HepG2 (cell line): ENCODE results near the gene XPNPEP1. TPM values are rescaled to one million over a fixed set of nuclear protein-coding genes. Genes with fewer than 3 reads are reported as not detected.

Experiments
- ATAC-seq: fragments of 200-7000 bp; cut with Tn5 transposase; 3 replicates; pipeline ENCODE4 v1.9.1; 2020; ENCODE audit warnings: mild to moderate bottlenecking, moderate library complexity
- BruUV-seq: library from RNA; stranded (reverse); fragments of 400-500 nt; replicated peaks from 2 replicates; lab custom pipeline; 2021; lab: Mats Ljungman, UMichigan
- CTCF ChIA-PET: fragments of 300-600 bp; formaldehyde crosslinking; extraction: SDS; loops from one replicate; lab custom pipeline; 2021; ENCODE audit warnings: low total read pairs, inconsistent platforms, low intra/inter-chr PET ratio; lab: Yijun Ruan, JAX
- POLR2A ChIA-PET: fragments of 350-600 bp; sonication (Branson Sonifier 250); formaldehyde crosslinking; loops from one replicate; lab custom pipeline; 2020; ENCODE audit warnings: antibody characterized with exemption, inconsistent platforms; lab: Yijun Ruan, JAX
- DNase-seq: peaks from one replicate; pipeline ENCODE4 v3.0.0-alpha.2; 2015; ENCODE audit warnings: low spot score
- FAIRE-seq: peaks from 3 replicates; lab custom pipeline; 2011; peaks lifted over from hg19 to GRCh38; lab: Jason Lieb, UNC
- H2AFZ ChIP-seq: one replicate; pipeline ENCODE4 v1.6.1; 2011; ENCODE audit warnings: low read length, inconsistent platforms
- H3K27ac ChIP-seq: fragments of 300-600 bp; 3 replicates; pipeline ENCODE4 v1.8.0; 2011; ENCODE audit warnings: mixed run types, mild to moderate bottlenecking, mixed read lengths, low read length, inconsistent platforms; ENCODE audit not compliant: insufficient read depth; ENCODE audit errors: extremely low read length
- H3K27me3 ChIP-seq, 2 experiments: fragments of 200-600 bp in 1 of 2; 2 replicates in 1 of 2; 3 replicates in 1 of 2; pipeline versions ENCODE4 v1.6.0 to v1.8.0; 2011; ENCODE audit warnings: low read length in 2 of 2, mild to moderate bottlenecking in 2 of 2, moderate library complexity in 2 of 2, inconsistent platforms in 1 of 2; ENCODE audit not compliant: insufficient read depth in 2 of 2, control insufficient read depth in 1 of 2
- H3K36me3 ChIP-seq, 2 experiments: fragments of 200-600 bp in 1 of 2; replicated peaks in 1 of 2; 2 replicates in 1 of 2; 3 replicates in 1 of 2; pipeline versions ENCODE4 v1.5.1 to v1.8.0; 2011; ENCODE audit warnings: low read length in 2 of 2, inconsistent platforms in 1 of 2; ENCODE audit not compliant: insufficient read depth in 2 of 2, control insufficient read depth in 1 of 2
- H3K4me1 ChIP-seq: 2 replicates; pipeline ENCODE4 v1.5.1; 2012; ENCODE audit warnings: low read length, inconsistent platforms; ENCODE audit not compliant: insufficient read depth
- H3K4me2 ChIP-seq: 2 replicates; pipeline ENCODE4 v1.6.0; 2011; ENCODE audit warnings: low read depth, low read length, inconsistent platforms
- H3K4me3 ChIP-seq, 3 experiments: fragments of 200-600 bp in 1 of 3; sonication (generic), shearing (Covaris generic) in 1 of 3; replicated peaks in 1 of 3; 2 replicates each; pipeline ENCODE4 v1.5.1; 2011 to 2016; ENCODE audit warnings: low read length in 3 of 3, inconsistent platforms in 2 of 3, low read depth in 2 of 3, mild to moderate bottlenecking in 2 of 3, control low read depth in 1 of 3, mixed read lengths in 1 of 3; ENCODE audit not compliant: insufficient read depth in 1 of 3
- H3K79me2 ChIP-seq: one replicate; pipeline ENCODE4 v1.6.1; 2011; ENCODE audit warnings: low read length, inconsistent platforms; ENCODE audit not compliant: insufficient read depth
- H3K9ac ChIP-seq: 2 replicates; pipeline ENCODE4 v1.6.0; 2011; ENCODE audit warnings: mild to moderate bottlenecking, low read depth, low read length, inconsistent platforms; ENCODE audit not compliant: insufficient read depth
- H3K9me3 ChIP-seq: 2 replicates; pipeline ENCODE4 v1.5.1; 2012; ENCODE audit warnings: mild to moderate bottlenecking, low read length
- H4K20me1 ChIP-seq: 2 replicates; pipeline ENCODE4 v1.6.0; 2011; ENCODE audit warnings: inconsistent platforms, mild to moderate bottlenecking, low read length, moderate library complexity; ENCODE audit not compliant: insufficient read depth
- RBM39 ChIP-seq: fragments of 200-400 bp; formaldehyde crosslinking; IDR thresholded peaks from one replicate; pipeline ENCODE4 v1.6.1; 2018; ENCODE audit warnings: antibody characterized with exemption, mild to moderate bottlenecking, low read depth, low read length; ENCODE audit not compliant: poor library complexity, severe bottlenecking
- SP5 ChIP-seq: IDR thresholded peaks from 2 replicates; pipeline ENCODE4 v1.6.1; 2016; ENCODE audit warnings: low read depth, borderline replicate concordance
- ZBTB26 ChIP-seq: IDR thresholded peaks from 2 replicates; pipeline ENCODE4 v1.6.1; 2016; ENCODE audit warnings: missing compliant biosample characterization, missing genetic modification reagents, borderline replicate concordance
- ZBTB49 ChIP-seq: sonication (generic); formaldehyde crosslinking; IDR thresholded peaks from 2 replicates; pipeline ENCODE4 v1.4.0; 2020; ENCODE audit warnings: missing genetic modification reagents, borderline replicate concordance
- ZNF672 ChIP-seq: sonication (generic); formaldehyde crosslinking; IDR thresholded peaks from 2 replicates; pipeline ENCODE4 v1.8.1; 2022; ENCODE audit warnings: missing genetic modification reagents
- WGBS: methylation state at CpG from one replicate; pipeline ENCODE4 v1.1.6; 2017; ENCODE audit warnings: low lambda C conversion rate; 5-methylcytosine and 5-hydroxymethylcytosine counted together
- in situ Hi-C: cut with HindIII; loops from 2 replicates; pipeline ENCODE4 v1.10.0; 2017; ENCODE audit warnings: low pct_unique_long_range_greater_than_20kb; ENCODE audit not compliant: extremely low pct_ligation_motif_present
- intact Hi-C: fragments of 100-400 bp; cut with micrococcal nuclease; formaldehyde crosslinking; loops from one replicate; pipeline ENCODE4 v1.10.0; 2022; ENCODE audit not compliant: unreplicated experiment
- polyA plus RNA-seq, 8 experiments: library from polyadenylated mRNA; depleted of rRNA in 3 of 8; stranded (reverse) in 7 of 8; unstranded in 1 of 8; fragments of >200 nt; fragmentation: Illumina TruSeq in 4 of 8; extraction: Trizol in 4 of 8; gene quantifications; 2 replicates each; pipeline versions ENCODE4 v1.2.1 to v1.2.3, GENCODE V29; 2011 to 2016; ENCODE audit warnings: low read depth in 4 of 8, missing spikeins in 1 of 8, mixed read lengths in 1 of 8; ENCODE audit not compliant: insufficient read depth in 1 of 8
- total RNA-seq, 5 experiments: library from RNA; depleted of rRNA; stranded (reverse); fragments of >200 nt; fragmentation: Illumina TruSeq; extraction: Trizol; gene quantifications; 2 replicates each; pipeline ENCODE4 v1.2.3, GENCODE V29; 2016; ENCODE audit warnings: low read depth in 1 of 5

XPNPEP1 gene
- total and polyA plus RNA-seq, 2 of the 13 experiments (the other 11 are each of a cell fraction or from before 2014, with no cell fraction given) = 30.3 to 55.5 TPM

- no peak for ATAC-seq
- DNase-seq = no peak
- Histone ChIP-seq H3K4me3 (no peak overlapping the region), H2AFZ (no peak overlapping the region), H3K4me1 (0 out of 2 replicates have a peak, but pooled peaks cover 10% of the 10 kb centered on the region), H3K9ac (no peak overlapping the region), H3K36me3 (no peaks in the 10 kb centered on the region), H3K27ac (no peak overlapping the region), H3K79me2 (no peaks in the 10 kb centered on the region), H3K27me3 (no peaks in the 10 kb centered on the region), H3K4me2 (no peak overlapping the region), H4K20me1 (no peaks in the 10 kb centered on the region), H3K9me3 (no peaks in the 10 kb centered on the region)
- 58% methylated on average over 2 of the region's 2 CpGs for WGBS
- BruUV-seq = no TSS peak
- in situ Hi-C loops (no loop called here), intact Hi-C loops (no loop called here)
- no peak for FAIRE-seq
- CTCF ChIA-PET = no interaction called here
- POLR2A ChIA-PET = no interaction called here
- no peak for TF ChIP-seq ZBTB26 (CRISPR knock-in tag)
- TF ChIP-seq ZBTB49 (CRISPR knock-in tag) = no peak
- no peak for TF ChIP-seq SP5 (CRISPR knock-in tag)
- no peak for TF ChIP-seq ZNF672 (CRISPR knock-in tag)
- TF ChIP-seq RBM39 = no peak
Measured at GRCh38 chr10:109953766-109954165, 30.5 kb upstream of the XPNPEP1 start.
